NK-92 treated with Interleukin-12 subunit alpha and Interleukin-12 subunit beta, amount 100 ng/mL, for 24 hours (cell line): ENCODE measurements around the gene TTLL5.
"Not testable (repeated sequence)": the region's sequence is repeated elsewhere in the genome, so short reads cannot be mapped to it uniquely, and the experiment has no call there.

ENCODE experiments used
- DNase-seq: peaks from one replicate; lab custom pipeline; 2025; lab: John Stamatoyannopoulos, UW

TTLL5 gene

DNA sequence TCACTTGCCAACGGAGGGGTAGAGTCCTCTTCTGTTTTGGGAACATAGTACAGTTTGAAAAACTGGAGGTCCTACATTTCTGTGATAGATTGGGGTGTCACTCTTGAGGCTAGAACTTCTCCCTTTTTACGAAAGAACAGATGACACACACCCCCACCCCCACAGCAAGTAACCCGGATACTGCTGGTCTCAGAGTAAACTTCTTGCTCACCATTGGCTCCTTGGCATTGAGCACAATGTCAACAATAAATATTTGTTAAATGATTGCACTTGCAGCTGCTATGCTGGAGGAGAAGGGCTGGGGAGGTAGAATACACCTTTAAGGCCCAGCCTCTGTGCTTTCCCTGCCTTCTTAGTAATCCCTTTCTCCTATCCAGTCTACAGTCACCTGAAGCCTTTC lies 170.9 kb downstream of the TTLL5 start:
- DNase-seq = no peak

DNA sequence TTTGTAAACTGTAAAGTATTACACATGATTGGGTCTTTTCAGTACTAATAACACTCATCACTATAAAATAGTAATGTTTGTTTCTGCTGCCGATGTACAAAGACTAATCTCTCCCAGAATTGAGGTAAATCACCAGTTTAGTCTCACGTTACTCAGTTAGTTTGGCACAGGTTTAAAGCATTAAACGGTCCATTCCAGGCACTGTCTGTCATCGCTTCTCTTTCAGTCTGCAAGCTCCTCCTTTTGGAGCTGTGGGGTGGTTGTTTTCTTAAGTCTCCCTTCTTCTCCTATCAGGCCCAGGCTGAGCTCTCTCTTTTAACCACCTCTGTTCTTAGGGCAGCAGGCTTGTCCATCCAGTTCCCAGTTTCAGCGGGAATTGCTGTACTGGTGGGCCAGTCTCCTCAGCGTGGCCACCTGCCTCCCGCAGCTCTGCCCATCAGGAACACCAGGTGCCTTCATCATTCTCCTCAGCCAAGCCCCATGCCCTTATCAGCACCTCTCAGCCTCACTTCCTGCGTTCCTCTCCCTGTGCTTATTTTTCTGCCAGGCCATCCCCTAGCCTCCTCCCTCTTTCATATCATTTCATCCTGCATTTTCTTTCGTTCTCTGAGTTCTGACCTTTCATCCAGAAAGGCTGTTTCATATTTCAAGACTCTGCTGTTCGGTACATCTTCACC lies 171.7 kb downstream of the TTLL5 start:
- DNase-seq = no peak

GRCh38 chr14:75833326-75834020 lies 172.4 kb downstream of the TTLL5 start:
- DNase-seq = no peak

GRCh38 chr14:75835156-75835725 lies 174.2 kb downstream of the TTLL5 start:
- no peak for DNase-seq

GRCh38 chr14:75835737-75836136 lies 174.7 kb downstream of the TTLL5 start:
- DNase-seq = no peak

GRCh38 chr14:75837151-75837787 lies 176.2 kb downstream of the TTLL5 start:
- no peak for DNase-seq

GRCh38 chr14:75840911-75841310 lies 179.9 kb downstream of the TTLL5 start:
- DNase-seq = no peak

GRCh38 chr14:75842551-75842950 lies 181.5 kb downstream of the TTLL5 start:
- no peak for DNase-seq

- no peak for DNase-seq
Measured at GRCh38 chr14:75844486-75844885, 183.4 kb downstream of the TTLL5 start.

DNA sequence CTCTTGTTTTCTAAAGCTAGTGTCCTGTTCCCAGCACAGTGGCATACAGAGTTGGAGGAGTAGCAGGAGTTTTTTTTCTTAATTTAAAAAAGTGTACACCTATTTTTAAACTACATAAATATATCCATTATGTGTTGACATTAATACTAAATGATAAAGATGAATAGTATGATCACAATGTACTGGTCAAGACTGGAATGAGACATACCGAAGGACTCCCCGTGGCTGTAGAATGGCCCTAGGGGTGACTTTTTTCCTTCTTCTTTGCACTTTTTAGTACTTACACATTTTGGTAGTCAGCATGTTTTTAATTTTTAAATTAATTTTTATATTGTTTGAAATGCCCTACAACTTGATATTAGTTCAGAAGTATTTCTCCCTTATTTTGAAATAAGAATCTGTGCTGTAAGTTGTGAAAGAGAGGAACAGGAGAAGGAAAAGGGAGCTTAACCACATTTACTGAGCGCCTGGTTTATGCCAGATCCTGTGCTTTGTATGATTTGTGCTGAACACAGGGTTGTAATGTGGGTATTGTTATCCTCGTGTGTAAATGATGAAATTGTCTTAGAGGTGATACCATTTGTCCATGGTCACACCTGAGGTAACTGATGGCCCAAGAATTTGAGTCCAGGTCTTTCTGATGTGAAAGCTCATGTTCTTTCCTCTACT lies 184.2 kb downstream of the TTLL5 start:
- DNase-seq = no peak

- DNase-seq = not testable (repeated sequence)
Measured at GRCh38 chr14:75846694-75847093, 185.6 kb downstream of the TTLL5 start.

GRCh38 chr14:75847584-75847983 lies 186.5 kb downstream of the TTLL5 start:
- DNase-seq = no peak

GRCh38 chr14:75848167-75848913 lies 187.3 kb downstream of the TTLL5 start:
- no peak for DNase-seq

DNA sequence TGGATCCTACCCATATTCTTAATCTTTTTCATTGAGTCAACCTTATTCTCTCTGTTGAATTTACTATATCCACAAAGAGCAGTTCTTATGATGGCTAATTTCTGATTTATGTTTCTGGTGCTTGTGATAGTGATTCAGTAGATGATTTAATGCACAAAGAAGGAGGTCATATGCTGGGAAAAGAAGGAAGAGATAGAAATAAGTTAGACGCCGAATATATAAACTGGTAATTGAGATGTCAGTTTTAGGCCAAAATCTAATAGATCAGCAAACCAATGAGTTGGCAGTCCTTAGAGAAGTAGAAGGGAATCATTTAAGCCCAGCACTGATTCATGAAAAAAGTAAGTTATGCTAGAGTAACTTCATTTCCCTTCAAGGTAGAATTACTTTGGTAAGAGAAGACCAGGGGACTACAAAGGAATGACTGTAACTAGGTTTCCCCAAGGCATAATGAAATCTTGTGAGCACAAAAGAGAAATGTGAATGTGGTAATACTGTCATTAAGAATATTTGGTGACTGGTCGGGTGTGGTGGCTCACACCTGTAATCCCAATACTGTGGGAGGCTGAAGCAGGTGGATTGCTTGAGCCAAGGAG lies 188.4 kb downstream of the TTLL5 start:
- no peak for DNase-seq

- no peak for DNase-seq
Measured at GRCh38 chr14:75851574-75851866, 190.5 kb downstream of the TTLL5 start.

DNA sequence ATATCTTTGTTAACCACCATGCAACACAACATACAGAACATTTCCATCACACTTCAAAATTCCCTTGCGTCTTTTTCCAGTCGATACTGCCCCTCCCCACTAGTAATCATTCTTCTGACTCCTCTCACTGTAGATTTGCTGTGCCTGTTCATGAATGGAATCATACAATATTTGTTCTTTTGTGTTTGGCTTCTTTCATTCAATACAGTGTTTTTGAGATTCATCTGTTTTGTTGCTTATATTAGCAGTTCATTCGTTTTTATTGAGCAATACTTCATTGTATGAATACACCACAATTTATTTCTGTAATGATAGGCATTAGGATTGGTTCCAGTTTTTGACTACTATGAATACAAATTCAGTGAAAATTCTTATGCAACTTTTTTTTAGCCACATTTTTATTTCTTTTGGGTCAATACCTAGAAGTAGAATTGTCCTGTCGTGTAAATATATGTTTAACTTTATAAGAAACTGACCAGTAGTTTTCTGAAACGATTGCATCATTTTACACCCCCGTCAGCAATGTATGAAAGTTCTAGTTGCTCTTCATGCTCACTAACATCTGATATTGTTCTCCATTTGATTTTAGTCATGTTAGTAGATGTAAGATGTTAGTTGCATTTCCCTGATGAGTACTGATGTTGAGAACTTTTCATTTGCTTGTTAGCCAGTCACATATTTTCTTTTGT lies 193.2 kb downstream of the TTLL5 start:
- DNase-seq = no peak

DNA sequence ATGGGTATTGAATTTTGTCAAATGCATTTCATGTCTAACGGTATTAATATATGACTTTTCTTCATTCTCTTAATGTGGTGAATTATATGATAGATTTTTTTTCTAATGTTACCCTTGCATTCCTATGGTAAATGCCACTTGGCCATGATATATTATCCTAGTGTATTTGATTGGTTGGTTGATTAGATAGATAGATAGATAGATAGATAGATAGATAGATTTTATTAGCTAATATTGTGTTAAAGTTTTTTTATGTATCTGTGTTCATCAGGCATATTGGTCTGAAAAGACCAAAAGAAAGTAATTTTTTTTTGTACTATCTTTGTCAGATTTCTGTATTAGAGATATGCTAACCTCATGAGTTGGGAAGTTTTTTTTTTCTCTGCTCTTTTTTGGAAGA lies 196.2 kb downstream of the TTLL5 start:
- no peak for DNase-seq

DNA sequence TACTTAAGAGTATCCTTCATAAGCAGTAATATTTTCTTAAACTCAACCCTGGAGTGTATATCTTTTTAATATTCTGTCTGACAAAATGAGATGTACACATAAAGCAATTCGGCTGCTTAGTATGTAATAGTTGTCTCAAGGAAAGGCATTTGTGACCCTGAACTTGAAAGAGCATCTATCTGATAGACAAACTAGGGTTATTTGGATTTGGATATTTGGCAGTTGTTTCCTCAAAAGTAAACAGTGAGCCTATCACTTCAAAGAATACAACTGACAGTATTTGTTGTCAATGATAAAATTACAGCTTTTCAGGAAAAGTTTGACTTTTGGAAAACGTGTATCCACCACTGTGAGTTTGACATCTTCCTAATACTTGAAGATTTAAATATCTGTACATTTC lies 197.3 kb downstream of the TTLL5 start:
- DNase-seq = no peak

DNA sequence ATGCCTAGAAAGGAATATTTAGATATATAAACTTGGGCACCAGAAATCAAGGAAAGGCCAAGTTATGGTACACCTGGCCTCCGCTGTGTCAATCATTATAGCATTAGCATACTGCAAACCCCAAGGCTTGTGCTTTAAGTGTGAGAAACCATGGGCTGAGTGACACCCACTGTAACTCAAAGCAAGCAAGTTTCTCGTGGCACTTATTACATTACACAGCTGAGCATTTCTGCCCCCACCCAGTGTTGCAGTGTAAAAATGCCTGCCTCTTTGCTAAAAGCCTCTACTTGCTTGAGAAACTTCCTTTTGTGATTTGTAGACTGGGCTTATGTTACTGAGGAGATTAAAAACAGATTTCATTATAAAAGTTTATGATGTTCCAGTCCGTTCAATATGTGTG lies 198.7 kb downstream of the TTLL5 start:
- DNase-seq = no peak

GRCh38 chr14:75860561-75861160 lies 199.6 kb downstream of the TTLL5 start:
- DNase-seq = no peak
